HEK293T (cell line): ENCODE measurements around the gene VAT1.
"Not testable (repeated sequence)": the region's sequence is repeated elsewhere in the genome, so short reads cannot be mapped to it uniquely, and the experiment has no call there.

ENCODE experiments used
- CTCF ChIA-PET: fragments of 350-600 bp; formaldehyde crosslinking; extraction: SDS; loops from one replicate; lab custom pipeline; 2021; ENCODE audit warnings: antibody characterized with exemption, inconsistent platforms; lab: Yijun Ruan, JAX
- POLR2A ChIA-PET: fragments of 350-600 bp; formaldehyde crosslinking; extraction: SDS; loops from one replicate; lab custom pipeline; 2020; ENCODE audit warnings: antibody characterized with exemption, inconsistent platforms; lab: Yijun Ruan, JAX
- DNase-seq: peaks from one replicate; pipeline ENCODE4 v3.0.0; 2012; ENCODE audit warnings: mixed read lengths; ENCODE audit errors: extremely low spot score
- ARNT ChIP-seq: fragments of 450-650 bp; IDR thresholded peaks from 2 replicates; pipeline ENCODE4 v1.6.1; 2017; ENCODE audit warnings: mild to moderate bottlenecking
- BHLHE40 ChIP-seq: fragments of 450-650 bp; IDR thresholded peaks from 2 replicates; pipeline ENCODE4 v1.6.1; 2016; ENCODE audit warnings: mild to moderate bottlenecking, moderate library complexity, borderline replicate concordance
- CTBP1 ChIP-seq: fragments of 450-650 bp; IDR thresholded peaks from 2 replicates; pipeline ENCODE4 v1.6.1; 2016; ENCODE audit warnings: borderline replicate concordance
- ELF4 ChIP-seq: fragments of 450-650 bp; IDR thresholded peaks from 2 replicates; pipeline ENCODE4 v1.6.1; 2017; ENCODE audit warnings: antibody characterized with exemption
- FOXA1 ChIP-seq: fragments of 450-650 bp; IDR thresholded peaks from 2 replicates; pipeline ENCODE4 v1.6.1; 2016; ENCODE audit warnings: mild to moderate bottlenecking
- FOXK2 ChIP-seq: fragments of 450-650 bp; IDR thresholded peaks from 2 replicates; pipeline ENCODE4 v1.6.1; 2016; ENCODE audit warnings: mild to moderate bottlenecking
- FOXM1 ChIP-seq: fragments of 450-650 bp; IDR thresholded peaks from 2 replicates; pipeline ENCODE4 v1.6.1; 2017; ENCODE audit warnings: mild to moderate bottlenecking, borderline replicate concordance
- HDGF ChIP-seq: fragments of 450-650 bp; IDR thresholded peaks from 2 replicates; pipeline ENCODE4 v1.6.1; 2017; ENCODE audit warnings: antibody characterized with exemption, borderline replicate concordance
- L3MBTL2 ChIP-seq: fragments of 450-650 bp; conservative IDR thresholded peaks from 2 replicates; pipeline ENCODE4 v1.6.1; 2016; ENCODE audit warnings: mild to moderate bottlenecking
- LEF1 ChIP-seq: fragments of 450-650 bp; IDR thresholded peaks from 2 replicates; pipeline ENCODE4 v1.6.1; 2017; ENCODE audit warnings: mild to moderate bottlenecking, borderline replicate concordance
- NFRKB ChIP-seq: fragments of 450-650 bp; IDR thresholded peaks from 2 replicates; pipeline ENCODE4 v1.6.1; 2016; ENCODE audit warnings: mild to moderate bottlenecking, moderate library complexity
- PKNOX1 ChIP-seq: fragments of 450-650 bp; IDR thresholded peaks from 2 replicates; pipeline ENCODE4 v1.6.1; 2016
- SP1 ChIP-seq: fragments of 450-650 bp; IDR thresholded peaks from 2 replicates; pipeline ENCODE4 v1.6.1; 2017
- SUZ12 ChIP-seq: fragments of 450-650 bp; IDR thresholded peaks from 2 replicates; pipeline ENCODE4 v1.6.1; 2016; ENCODE audit warnings: mild to moderate bottlenecking
- TARDBP ChIP-seq: fragments of 450-650 bp; IDR thresholded peaks from 2 replicates; pipeline ENCODE4 v1.6.1; 2016
- ZNF384 ChIP-seq: fragments of 450-650 bp; IDR thresholded peaks from 2 replicates; pipeline ENCODE4 v1.6.1; 2016

Gene VAT1

DNA sequence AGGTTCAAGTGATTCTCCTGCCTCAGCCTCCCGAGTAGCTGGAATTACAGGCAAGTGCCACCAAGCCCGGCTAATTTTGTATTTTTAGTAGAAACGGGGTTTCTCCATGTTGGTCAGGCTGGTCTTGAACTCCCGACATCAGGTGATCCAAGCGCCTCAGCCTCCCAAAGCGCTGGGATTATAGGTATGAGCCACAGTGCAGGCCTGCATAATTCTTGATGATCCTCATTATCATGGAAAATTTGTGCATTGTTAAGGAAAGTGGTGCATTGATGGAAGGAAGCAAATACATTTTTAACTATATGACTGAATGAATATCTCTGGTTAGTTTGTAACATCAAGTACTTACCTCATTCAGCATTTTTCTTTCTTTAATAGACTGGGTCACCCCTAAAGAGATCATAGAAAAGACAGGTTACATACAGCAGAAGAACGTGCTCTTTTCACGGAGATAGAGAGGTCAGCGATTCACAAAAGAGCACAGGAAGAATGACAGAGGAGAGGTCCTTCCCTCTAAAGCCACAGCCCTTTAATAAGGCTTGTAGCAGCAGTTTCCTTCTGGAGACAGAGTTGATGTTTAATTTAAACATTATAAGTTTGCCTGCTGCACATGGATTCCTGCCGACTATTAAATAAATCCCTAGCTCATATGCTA is 40.9 kb upstream of the VAT1 start:
- ChIA-PET CTCF (no interaction called here), POLR2A (interaction anchor here (1.5 kb wide), 1 partner anchor 62 kb away, joined by 3 read pairs; the partner anchor contains the start of gene BRCA1)
- no peak for DNase-seq
- TF ChIP-seq FOXM1 (no peak), BHLHE40 (no peak), CTBP1 (no peak), FOXK2 (no peak), HDGF (no peak), TARDBP (no peak), ZNF384 (no peak), NFRKB (no peak), LEF1 (no peak), PKNOX1 (no peak), FOXA1 (no peak), SUZ12 (no peak), ARNT (no peak), L3MBTL2 (no peak), SP1 (no peak), ELF4 (no peak)

DNA sequence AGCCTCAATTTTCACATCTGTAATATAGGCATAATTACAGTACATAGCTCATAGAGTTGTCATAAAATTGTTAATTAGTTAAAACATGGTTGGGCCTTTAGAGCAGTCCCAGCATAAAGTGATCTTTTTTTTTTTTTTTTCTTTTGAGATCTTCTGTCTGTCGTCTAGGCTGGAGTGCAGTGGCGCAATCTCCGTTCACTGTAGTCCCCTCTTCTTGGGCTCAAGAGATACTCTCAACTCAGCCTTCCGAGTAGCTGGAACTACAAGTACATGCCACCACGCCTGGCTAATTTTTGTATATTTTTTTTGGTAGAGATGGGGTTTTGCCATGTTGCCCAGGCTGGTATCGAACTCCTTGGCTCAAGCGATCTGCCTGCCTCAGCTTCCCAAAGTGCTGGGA is 33.9 kb upstream of the VAT1 start:
- no peak for TF ChIP-seq PKNOX1
- TF ChIP-seq ELF4, result no peak
- no peak for TF ChIP-seq L3MBTL2
- no peak for TF ChIP-seq BHLHE40
- TF ChIP-seq CTBP1, result no peak
- no peak for TF ChIP-seq SP1
- no peak for TF ChIP-seq TARDBP
- TF ChIP-seq ARNT, result no peak
- TF ChIP-seq NFRKB, result no peak
- no peak for TF ChIP-seq FOXK2
- no peak for TF ChIP-seq HDGF
- no peak for TF ChIP-seq SUZ12
- no peak for TF ChIP-seq LEF1
- no peak for TF ChIP-seq FOXM1
- no peak for TF ChIP-seq FOXA1
- no peak for TF ChIP-seq ZNF384
- DNase-seq, result no peak
- CTCF ChIA-PET, result no interaction called here
- POLR2A ChIA-PET, result interaction anchor here (0.9 kb wide), 1 partner anchor 58 kb away, joined by 3 read pairs; the partner anchor contains the start of gene RPL27

- POLR2A ChIA-PET, DNase-seq: not testable (repeated sequence)
- CTCF ChIA-PET, result interaction anchor here (0.7 kb wide), 1 partner anchor 1565 kb away, joined by 6 read pairs; no protein-coding TSS in a partner anchor
Observed at GRCh38 chr17:43053008-43053407, 30.8 kb upstream of the VAT1 start.

DNA sequence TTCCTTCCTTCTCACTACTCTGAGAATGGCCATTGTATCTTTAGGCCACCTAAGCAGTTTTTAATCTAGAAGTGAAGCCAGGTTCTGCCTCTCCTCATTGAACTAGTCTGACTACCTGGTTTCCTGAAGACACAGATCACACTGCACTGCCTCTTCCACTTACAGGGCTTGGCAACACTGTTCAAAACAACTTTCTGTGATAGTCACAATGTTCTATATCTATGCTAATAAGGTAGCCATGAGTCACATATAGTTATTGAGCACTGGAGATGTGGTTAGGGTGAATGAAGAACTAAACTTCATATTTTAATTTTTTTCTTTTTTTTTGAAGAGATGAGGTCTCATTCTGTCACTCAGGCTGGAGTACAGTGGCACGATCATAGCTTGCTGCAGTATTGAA is 29.8 kb upstream of the VAT1 start:
- TF ChIP-seq FOXM1 (no peak), SP1 (no peak), ARNT (no peak), NFRKB (no peak), FOXA1 (no peak), FOXK2 (no peak), ZNF384 (no peak), CTBP1 (no peak), BHLHE40 (no peak), LEF1 (no peak), ELF4 (no peak), HDGF (no peak), SUZ12 (no peak), TARDBP (no peak), PKNOX1 (no peak), L3MBTL2 (no peak)
- ChIA-PET CTCF (no interaction called here), POLR2A (no interaction called here)
- no peak for DNase-seq

- DNase-seq, result no peak
- POLR2A ChIA-PET, result no interaction called here
- CTCF ChIA-PET, result interaction anchor here (0.6 kb wide), 1 partner anchor 24 kb away, joined by 4 read pairs; no protein-coding TSS in a partner anchor
- TF ChIP-seq HDGF (no peak), SP1 (no peak), ELF4 (no peak)
Observed at GRCh38 chr17:43044024-43044423, 21.8 kb upstream of the VAT1 start.

DNA sequence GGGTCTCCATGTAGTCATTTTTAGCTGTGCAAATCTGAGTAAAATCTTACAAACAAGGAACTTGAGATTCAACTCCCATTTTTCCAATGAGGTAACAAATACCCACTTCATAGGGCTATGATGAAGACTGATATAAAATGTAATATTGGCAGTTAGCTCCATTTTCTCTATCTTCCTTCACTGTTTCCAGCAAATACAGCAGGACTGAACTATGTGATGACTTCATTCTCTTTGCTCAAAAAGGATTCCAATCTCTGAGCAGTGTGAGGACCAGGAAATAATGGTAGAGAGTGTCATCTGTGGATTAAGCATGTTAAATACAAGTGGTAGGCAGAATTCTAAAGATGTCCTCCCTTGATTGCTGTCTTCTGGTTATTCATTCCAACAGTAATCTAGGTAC is 21.1 kb upstream of the VAT1 start:
- DNase-seq, result no peak
- ChIA-PET POLR2A (interaction anchor here (0.8 kb wide), 1 partner anchor 46 kb away, joined by 3 read pairs; no protein-coding TSS in a partner anchor), CTCF (no interaction called here)
- no peak for TF ChIP-seq HDGF
